SU-DHL-6 (cell line): ENCODE measurements around the gene HEYL.

ENCODE experiments used
- H2AFZ ChIP-seq: fragments of 200-600 bp; sonication (generic); 2 replicates; pipeline ENCODE4 v1.6.1; 2014; ENCODE audit warnings: low read depth, mild to moderate bottlenecking, moderate library complexity, mixed read lengths, antibody characterized with exemption, low read length; ENCODE audit not compliant: severe bottlenecking
- H3F3A ChIP-seq: fragments of 200-600 bp; shearing (Covaris generic); 2 replicates; pipeline ENCODE4 v1.6.0; 2016; ENCODE audit warnings: antibody characterized with exemption, mild to moderate bottlenecking; ENCODE audit not compliant: insufficient read depth
- H3K27ac ChIP-seq: fragments of 200-600 bp; sonication (generic); 2 replicates; pipeline ENCODE4 v1.5.1; 2016; ENCODE audit warnings: low read depth, mild to moderate bottlenecking, low read length, moderate library complexity, mixed read lengths
- H3K27me3 ChIP-seq: fragments of 200-600 bp; sonication (generic), shearing (Covaris generic); 2 replicates; pipeline ENCODE4 v1.6.0; 2014; ENCODE audit warnings: mild to moderate bottlenecking, low read length
- H3K36me3 ChIP-seq: fragments of 200-600 bp; sonication (generic); 2 replicates; pipeline ENCODE4 v1.6.1; 2014; ENCODE audit warnings: mild to moderate bottlenecking, low read length, mixed read lengths
- H3K4me2 ChIP-seq: fragments of 300-600, 200-600 bp; shearing (Covaris generic), sonication (generic); 2 replicates; pipeline ENCODE4 v1.6.0; 2014; ENCODE audit warnings: low read length, low read depth, mild to moderate bottlenecking; ENCODE audit not compliant: poor library complexity, severe bottlenecking
- H3K4me3 ChIP-seq: fragments of 200-600 bp; sonication (generic); 2 replicates; pipeline ENCODE4 v1.5.1; 2014; ENCODE audit warnings: antibody characterized with exemption, low read length, mild to moderate bottlenecking, mixed read lengths; ENCODE audit not compliant: insufficient read depth, poor library complexity, severe bottlenecking
- H3K79me2 ChIP-seq: fragments of 200-600 bp; sonication (generic); 2 replicates; pipeline ENCODE4 v1.6.1; 2014; ENCODE audit warnings: mild to moderate bottlenecking, low read length, moderate library complexity; ENCODE audit not compliant: insufficient read depth
- H3K9ac ChIP-seq: fragments of 200-600 bp; sonication (generic); 2 replicates; pipeline ENCODE4 v1.7.0; 2014; ENCODE audit warnings: mild to moderate bottlenecking, low read length
- H3K9me2 ChIP-seq: fragments of 200-600 bp; sonication (generic); replicated peaks from 2 replicates; pipeline ENCODE4 v1.6.1; 2014; ENCODE audit warnings: low read length; ENCODE audit not compliant: insufficient read depth
- H3K9me3 ChIP-seq: fragments of 200-600 bp; sonication (generic); 2 replicates; pipeline ENCODE4 v1.6.1; 2014; ENCODE audit warnings: low read length, mixed read lengths; ENCODE audit not compliant: insufficient read depth
- H4K20me1 ChIP-seq: fragments of 200-600 bp; sonication (generic); 2 replicates; pipeline ENCODE4 v1.6.1; 2014; ENCODE audit warnings: low read depth, mild to moderate bottlenecking, antibody characterized with exemption, low read length, moderate library complexity, mixed read lengths
- CTCF ChIP-seq: fragments of 200-600 bp; sonication (generic); IDR thresholded peaks from one replicate; pipeline ENCODE4 v1.5.1; 2017; ENCODE audit warnings: antibody characterized with exemption, mild to moderate bottlenecking, low read length, moderate library complexity; ENCODE audit not compliant: insufficient read depth, poor library complexity, severe bottlenecking
- EZH2phosphoT487 ChIP-seq: fragments of 200-600 bp; sonication (generic), shearing (Covaris generic); conservative IDR thresholded peaks from 2 replicates; pipeline ENCODE4 v1.6.1; 2018; ENCODE audit warnings: mild to moderate bottlenecking, antibody characterized with exemption, low read length, moderate library complexity, mixed read lengths

The HEYL gene

DNA sequence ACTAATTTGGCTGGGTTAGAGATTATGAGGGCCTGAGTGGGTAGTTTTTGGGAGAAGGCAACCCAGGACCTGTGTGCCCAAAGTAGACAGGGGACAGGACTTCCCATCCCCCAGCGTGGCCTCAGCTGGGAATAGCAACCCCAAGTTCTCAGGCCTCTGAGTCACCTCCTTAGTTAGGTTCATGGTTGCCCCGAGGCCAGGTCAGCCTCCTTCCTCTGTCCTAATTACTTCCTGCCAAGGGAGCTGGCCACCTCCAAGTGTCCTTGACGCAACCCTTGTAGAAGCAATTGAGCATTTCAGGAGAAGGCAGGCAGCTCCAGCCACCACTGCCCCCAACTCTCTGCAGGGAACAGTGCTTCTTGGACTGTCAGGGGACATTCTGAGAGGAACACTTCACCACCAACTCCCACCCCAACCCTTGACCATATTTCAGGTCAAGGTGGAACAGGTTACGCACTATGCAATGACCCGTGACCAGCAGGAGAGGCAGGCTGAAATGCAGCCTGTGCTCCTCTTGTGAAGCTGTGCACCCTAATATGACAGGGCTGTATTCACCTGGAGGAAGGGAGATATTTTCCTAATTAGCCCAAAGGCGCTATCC, 37.6 kb upstream of the HEYL start:
- Histone ChIP-seq H4K20me1 (no peaks in the 10 kb centered on the region), H3K4me3 (no peak overlapping the region), H3K79me2 (no peaks in the 10 kb centered on the region), H3K4me2 (no peak overlapping the region), H3F3A (no peaks in the 10 kb centered on the region), H3K36me3 (no peaks in the 10 kb centered on the region), H3K9me2 (no peaks in the 10 kb centered on the region), H3K27ac (no peak overlapping the region), H3K27me3 (no peaks in the 10 kb centered on the region), H2AFZ (no peak overlapping the region), H3K9me3 (no peaks in the 10 kb centered on the region), H3K9ac (no peak overlapping the region)
- no peak for TF ChIP-seq CTCF
- no peak for TF ChIP-seq EZH2phosphoT487

DNA sequence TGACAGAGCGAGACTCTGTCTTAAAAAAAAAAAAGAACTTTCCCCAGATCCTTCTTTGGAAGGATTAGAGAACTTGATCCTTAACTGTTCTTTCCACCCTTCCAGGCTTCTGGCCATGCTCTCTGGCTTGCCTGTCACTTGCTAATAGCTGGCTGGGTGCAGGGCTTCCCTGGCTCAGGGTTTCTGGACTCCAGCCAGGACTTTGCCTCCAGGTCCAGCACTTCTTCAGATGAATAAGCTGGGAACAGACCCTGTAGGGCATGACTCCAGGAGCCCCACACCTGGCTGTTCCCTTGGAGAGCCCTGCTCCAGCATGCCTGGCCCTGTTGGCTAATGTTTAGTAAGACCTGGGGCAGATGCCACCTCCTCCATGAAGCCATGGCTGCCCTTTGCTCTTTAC, 35.8 kb upstream of the HEYL start:
- Histone ChIP-seq H3K9me3 (no peaks in the 10 kb centered on the region), H3K79me2 (no peaks in the 10 kb centered on the region), H3K27me3 (no peaks in the 10 kb centered on the region), H3F3A (no peaks in the 10 kb centered on the region), H3K9ac (no peak overlapping the region), H3K36me3 (no peaks in the 10 kb centered on the region), H3K4me2 (no peak overlapping the region), H2AFZ (no peak overlapping the region), H3K9me2 (no peaks in the 10 kb centered on the region), H3K4me3 (no peak overlapping the region), H3K27ac (no peak overlapping the region), H4K20me1 (no peaks in the 10 kb centered on the region)
- TF ChIP-seq EZH2phosphoT487 (no peak), CTCF (no peak)

DNA sequence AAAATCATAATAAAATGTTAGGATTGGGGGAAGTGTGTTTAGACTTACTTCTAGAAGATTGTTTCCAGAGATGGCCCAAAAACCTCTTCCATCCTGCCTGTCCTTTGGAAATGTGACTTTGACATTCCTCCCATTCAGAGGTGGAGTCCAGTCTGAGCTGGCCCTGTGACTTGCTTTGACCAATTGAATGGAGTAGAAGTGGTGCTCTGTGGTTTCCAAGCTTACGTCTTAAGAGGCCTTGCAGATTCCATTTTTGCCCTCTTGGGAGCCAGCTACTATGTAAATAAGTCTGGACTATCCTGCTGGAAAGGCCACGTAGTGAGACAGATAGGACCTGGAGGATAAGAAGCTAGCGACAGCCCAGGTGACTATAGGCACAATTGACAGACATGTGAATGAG, 33.8 kb upstream of the HEYL start:
- H3K9ac ChIP-seq: no peak overlapping the region
- H3K4me3 ChIP-seq: no peak overlapping the region
- H3K27ac ChIP-seq: no peak overlapping the region
- no peaks in the 10 kb centered on the region for H3K79me2 ChIP-seq
- no peaks in the 10 kb centered on the region for H4K20me1 ChIP-seq
- H3K9me2 ChIP-seq: no peaks in the 10 kb centered on the region
- H3F3A ChIP-seq: no peaks in the 10 kb centered on the region
- H3K9me3 ChIP-seq: no peaks in the 10 kb centered on the region
- H2AFZ ChIP-seq: no peak overlapping the region
- H3K4me2 ChIP-seq: no peak overlapping the region
- no peak for TF ChIP-seq EZH2phosphoT487
- TF ChIP-seq CTCF: no peak
- no peaks in the 10 kb centered on the region for H3K36me3 ChIP-seq
- no peaks in the 10 kb centered on the region for H3K27me3 ChIP-seq
